K562 (cell line): ENCODE measurements around the gene RBKS. TPM values are rescaled to one million over a fixed set of nuclear protein-coding genes. Genes with fewer than 3 reads are reported as not detected.
"Not testable (repeated sequence)": the region's sequence is repeated elsewhere in the genome, so short reads cannot be mapped to it uniquely, and the experiment has no call there.

ENCODE experiments used
- ATAC-seq: fragments of 200-7000 bp; cut with Tn5 transposase; 3 replicates; pipeline ENCODE4 v1.9.1; 2020; ENCODE audit warnings: moderate library complexity
- BruUV-seq: library from RNA; stranded (reverse); fragments of 400-500 nt; replicated peaks from 2 replicates; lab custom pipeline; 2021; lab: Mats Ljungman, UMichigan
- CTCF ChIA-PET: fragments of 300-600 bp; formaldehyde crosslinking; extraction: SDS; loops from one replicate; lab custom pipeline; 2021; ENCODE audit warnings: low intra/inter-chr PET ratio; lab: Yijun Ruan, JAX
- POLR2A ChIA-PET: fragments of 300-600, 350-650 bp; sonication (Branson Sonifier 250); formaldehyde crosslinking; extraction: SDS; loops from one replicate; lab custom pipeline; 2021; ENCODE audit warnings: antibody characterized with exemption, inconsistent platforms; lab: Yijun Ruan, JAX
- DNase-seq, 4 experiments: peaks; one replicate each; pipeline versions ENCODE4 v3.0.0 to v3.0.0-alpha.2; 2011 to 2018; ENCODE audit warnings: low spot score in 3 of 4, mixed read lengths in 3 of 4; ENCODE audit errors: extremely low read depth in 1 of 4
- FAIRE-seq: peaks from 2 replicates; lab custom pipeline; 2011; peaks lifted over from hg19 to GRCh38; lab: Jason Lieb, UNC
- H2AFZ ChIP-seq: 2 replicates; pipeline ENCODE4 v1.6.0; 2011; ENCODE audit warnings: low read depth, low read length, control low read depth, inconsistent platforms
- H3K27ac ChIP-seq: fragments of 200-600 bp; 3 replicates; pipeline ENCODE4 v1.8.0; 2011; ENCODE audit warnings: low read depth, mild to moderate bottlenecking, control low read depth, inconsistent platforms, low read length, moderate library complexity, mixed read lengths; ENCODE audit errors: extremely low read depth
- H3K27me3 ChIP-seq, 2 experiments: fragments of 300-600 bp in 1 of 2; 2 replicates in 1 of 2; 3 replicates in 1 of 2; pipeline versions ENCODE4 v1.6.0 to v1.8.0; 2011; ENCODE audit warnings: inconsistent platforms in 2 of 2, low read length in 2 of 2, mild to moderate bottlenecking in 1 of 2, mixed read lengths in 1 of 2, moderate library complexity in 1 of 2; ENCODE audit not compliant: control insufficient read depth in 2 of 2, insufficient read depth in 2 of 2
- H3K36me3 ChIP-seq: fragments of 300-600 bp; 3 replicates; pipeline ENCODE4 v1.8.0; 2011; ENCODE audit warnings: mild to moderate bottlenecking, low read length, inconsistent platforms; ENCODE audit not compliant: control insufficient read depth, insufficient read depth
- H3K4me1 ChIP-seq, 2 experiments: fragments of 200-600 bp in 1 of 2; replicated peaks in 1 of 2; 2 replicates in 1 of 2; 3 replicates in 1 of 2; pipeline versions ENCODE4 v1.5.1 to v1.8.0; 2011; ENCODE audit warnings: inconsistent platforms in 2 of 2, low read length in 2 of 2, mild to moderate bottlenecking in 1 of 2, mixed read lengths in 1 of 2, moderate library complexity in 1 of 2; ENCODE audit not compliant: control insufficient read depth in 2 of 2, insufficient read depth in 2 of 2
- H3K4me2 ChIP-seq: 2 replicates; pipeline ENCODE4 v1.6.1; 2011; ENCODE audit warnings: low read length, control low read depth, inconsistent platforms, mixed read lengths; ENCODE audit not compliant: insufficient read depth
- H3K4me3 ChIP-seq: fragments of 200-600 bp; sonication (generic), shearing (Covaris generic); 2 replicates; pipeline ENCODE4 v1.5.1; 2016; ENCODE audit warnings: control low read depth, inconsistent platforms
- H3K79me2 ChIP-seq: fragments of 200-600 bp; 3 replicates; pipeline ENCODE4 v1.8.0; 2011; ENCODE audit warnings: low read length, inconsistent platforms; ENCODE audit not compliant: control insufficient read depth, insufficient read depth
- H3K9ac ChIP-seq, 2 experiments: 2 replicates each; pipeline versions ENCODE4 v1.6.0 to v1.6.1; 2011; ENCODE audit warnings: low read depth in 2 of 2, low read length in 2 of 2, control low read depth in 1 of 2, inconsistent platforms in 1 of 2, mild to moderate bottlenecking in 1 of 2, mixed read lengths in 1 of 2; ENCODE audit not compliant: insufficient read depth in 1 of 2
- H3K9me1 ChIP-seq: one replicate; pipeline ENCODE4 v1.6.0; 2011; ENCODE audit warnings: inconsistent platforms, mild to moderate bottlenecking, low read length, moderate library complexity; ENCODE audit not compliant: control insufficient read depth, insufficient read depth
- H3K9me3 ChIP-seq: replicated peaks from 2 replicates; pipeline ENCODE4 v1.5.1; 2011; ENCODE audit warnings: low read depth, low read length, inconsistent platforms; ENCODE audit not compliant: control insufficient read depth, insufficient read depth
- H4K20me1 ChIP-seq: replicated peaks from 2 replicates; pipeline ENCODE4 v1.6.1; 2011; ENCODE audit warnings: low read length, inconsistent platforms, mixed read lengths; ENCODE audit not compliant: control insufficient read depth, insufficient read depth
- BCOR ChIP-seq: fragments of 450-650 bp; IDR thresholded peaks from 2 replicates; pipeline ENCODE4 v1.6.1; 2016
- SAFB2 ChIP-seq: fragments of 200-400 bp; formaldehyde crosslinking; IDR thresholded peaks from 2 replicates; pipeline ENCODE4 v1.6.1; 2018; ENCODE audit warnings: borderline replicate concordance, low read length, low read depth, moderate library complexity; ENCODE audit not compliant: severe bottlenecking
- ZKSCAN8 ChIP-seq: fragments of 200-800 bp; sonication (Bioruptor generic); IDR thresholded peaks from 2 replicates; pipeline ENCODE4 v1.6.1; 2016; ENCODE audit warnings: missing genetic modification characterization, missing compliant biosample characterization
- in situ Hi-C: fragments of 300-500 bp; cut with MboI; formaldehyde crosslinking; loops from 4 replicates; pipeline ENCODE4 v1.15.0; 2018; ENCODE audit warnings: inconsistent platforms, mixed read lengths
- intact Hi-C: fragments of 100-400 bp; cut with micrococcal nuclease; formaldehyde crosslinking; loops from 2 replicates; pipeline ENCODE4 v1.14.2; 2022
- polyA plus RNA-seq, 8 experiments: library from polyadenylated mRNA; depleted of rRNA in 4 of 8; stranded (reverse) in 5 of 8; unstranded in 3 of 8; fragments of >200 nt; fragmentation: Nextera tagmentation in 2 of 8; fragmentation: Illumina TruSeq in 1 of 8; extraction: Ambion mirVana in 2 of 8; extraction: Trizol in 1 of 8; gene quantifications; 2 replicates each; pipeline versions ENCODE4 v1.2.1 to v1.2.3, GENCODE V29; 2011 to 2014; ENCODE audit warnings: inconsistent platforms in 1 of 8, missing spikeins in 1 of 8
- total RNA-seq, 7 experiments: library from RNA; depleted of rRNA in 6 of 7; stranded (reverse); fragments of >200 nt in 6 of 7; fragmentation: Illumina TruSeq in 2 of 7; extraction: Trizol in 2 of 7; gene quantifications; 2 replicates each; pipeline versions ENCODE4 v1.2.1 to v1.2.3, GENCODE V29; 2011 to 2021; ENCODE audit warnings: low replicate concordance in 1 of 7
- TF ChIP-seq, protein P1 (sequence below): IDR thresholded peaks from 2 replicates; pipeline ENCODE4 v1.6.1; 2016; ENCODE audit warnings: missing genetic modification characterization, missing compliant biosample characterization

Gene RBKS
- total and polyA plus RNA-seq, 9 of the 15 experiments (the other 6 are each of a cell fraction or from before 2014, with no cell fraction given) = 0.06 to 0.39 (median 0.19) TPM

DNA sequence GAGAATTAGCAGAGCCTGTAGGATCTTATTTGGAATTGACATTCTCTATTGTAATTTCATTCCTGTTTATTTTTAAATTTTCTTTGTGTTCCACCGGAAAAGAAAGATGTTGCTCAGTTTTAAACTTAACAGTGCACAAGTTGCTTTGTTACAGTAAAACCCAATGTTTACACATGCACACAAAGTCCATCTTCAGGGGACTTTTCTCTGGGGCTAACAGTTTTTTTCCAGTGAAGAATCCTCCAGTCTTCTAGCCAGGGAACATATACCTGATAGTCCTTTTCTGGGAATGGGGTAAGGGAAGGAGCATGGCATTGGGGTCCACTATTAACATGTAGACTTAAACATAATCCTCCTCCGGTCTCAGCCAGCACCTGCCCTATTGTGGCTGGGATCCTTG is 143.9 kb downstream of the RBKS start (continued):
- TF ChIP-seq SAFB2 (no peak), ZKSCAN8 (CRISPR knock-in tag) (no peak), BCOR (no peak)

DNA sequence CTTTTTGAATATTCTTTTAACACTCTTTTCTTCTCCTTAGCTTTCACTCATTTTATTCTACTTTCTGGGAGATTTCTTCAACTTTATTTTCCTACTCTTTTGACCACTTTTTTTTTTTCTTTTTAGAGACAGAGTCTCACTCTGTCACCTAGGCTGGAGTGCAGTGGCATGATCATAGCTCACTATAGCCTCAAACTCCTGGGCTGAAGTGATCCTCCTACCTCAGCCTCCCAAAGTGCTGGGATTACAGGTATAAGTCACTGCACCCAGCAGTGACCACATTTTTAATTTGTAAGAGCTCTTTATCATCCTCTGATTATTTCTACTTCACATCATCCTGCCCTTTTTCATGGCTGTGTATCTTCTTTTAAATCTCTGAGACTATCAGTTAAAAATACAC is 144.7 kb downstream of the RBKS start:
- H3K4me1 ChIP-seq, H3K9me1 ChIP-seq, H3K9me3 ChIP-seq, DNase-seq, H3K27me3 ChIP-seq, H3K9ac ChIP-seq, H2AFZ ChIP-seq, H3K79me2 ChIP-seq, CTCF ChIA-PET, ATAC-seq, H4K20me1 ChIP-seq, H3K4me2 ChIP-seq, FAIRE-seq, in situ Hi-C loops, H3K4me3 ChIP-seq, BruUV-seq, H3K36me3 ChIP-seq, H3K27ac ChIP-seq, intact Hi-C loops: not testable (repeated sequence)
- TF ChIP-seq, protein P1, sequence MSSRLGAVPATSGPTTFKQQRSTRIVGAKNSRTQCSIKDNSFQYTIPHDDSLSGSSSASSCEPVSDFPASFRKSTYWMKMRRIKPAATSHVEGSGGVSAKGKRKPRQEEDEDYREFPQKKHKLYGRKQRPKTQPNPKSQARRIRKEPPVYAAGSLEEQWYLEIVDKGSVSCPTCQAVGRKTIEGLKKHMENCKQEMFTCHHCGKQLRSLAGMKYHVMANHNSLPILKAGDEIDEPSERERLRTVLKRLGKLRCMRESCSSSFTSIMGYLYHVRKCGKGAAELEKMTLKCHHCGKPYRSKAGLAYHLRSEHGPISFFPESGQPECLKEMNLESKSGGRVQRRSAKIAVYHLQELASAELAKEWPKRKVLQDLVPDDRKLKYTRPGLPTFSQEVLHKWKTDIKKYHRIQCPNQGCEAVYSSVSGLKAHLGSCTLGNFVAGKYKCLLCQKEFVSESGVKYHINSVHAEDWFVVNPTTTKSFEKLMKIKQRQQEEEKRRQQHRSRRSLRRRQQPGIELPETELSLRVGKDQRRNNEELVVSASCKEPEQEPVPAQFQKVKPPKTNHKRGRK (tag) = peak; percentile 70
- POLR2A ChIA-PET = interaction anchor here (1.0 kb wide), 1 partner anchor 24 kb away, joined by 3 read pairs; no protein-coding TSS in a partner anchor
